SK-N-SH (cell line): Measurements from ENCODE around the gene GLIS2. TPM values are rescaled to one million over a fixed set of nuclear protein-coding genes. Genes with fewer than 3 reads are reported as not detected.

ENCODE experiments used
- CTCF ChIA-PET: fragments of 300-600, 350-600 bp; formaldehyde crosslinking; extraction: SDS; loops from one replicate; lab custom pipeline; 2021; lab: Yijun Ruan, JAX
- POLR2A ChIA-PET: fragments of 350-600 bp; sonication (Branson Sonifier 250); formaldehyde crosslinking; extraction: SDS; loops from one replicate; lab custom pipeline; 2020; ENCODE audit warnings: antibody characterized with exemption, inconsistent platforms; lab: Yijun Ruan, JAX
- DNase-seq: peaks from one replicate; pipeline ENCODE4 v3.0.0; 2012
- H2AFZ ChIP-seq: fragments of 200-600 bp; sonication (generic); 2 replicates; pipeline ENCODE4 v1.8.1; 2016; ENCODE audit warnings: antibody characterized with exemption, mild to moderate bottlenecking, low read depth
- H3F3A ChIP-seq: fragments of 200-600 bp; sonication (generic); replicated peaks from 2 replicates; pipeline ENCODE3; 2016; ENCODE audit warnings: antibody characterized with exemption, mild to moderate bottlenecking; ENCODE audit not compliant: insufficient read depth
- H3K27ac ChIP-seq, 2 experiments: fragments of 200-500 bp in 1 of 2; fragments of 200-600 bp in 1 of 2; sonication (Bioruptor generic) in 1 of 2; sonication (generic), shearing (Covaris generic) in 1 of 2; 2 replicates each; pipeline versions ENCODE4 v1.5.1 to v1.6.1; 2014 to 2016; ENCODE audit warnings: low read depth in 2 of 2, inconsistent platforms in 1 of 2, low read length in 1 of 2, mild to moderate bottlenecking in 1 of 2, mixed read lengths in 1 of 2
- H3K27me3 ChIP-seq: fragments of 200-600 bp; sonication (generic), shearing (Covaris generic); 2 replicates; pipeline ENCODE4 v1.6.1; 2016; ENCODE audit warnings: mixed run types; ENCODE audit not compliant: insufficient read depth
- H3K36me3 ChIP-seq, 2 experiments: fragments of 200-500 bp in 1 of 2; fragments of 200-600 bp in 1 of 2; sonication (Bioruptor generic) in 1 of 2; sonication (generic) in 1 of 2; replicated peaks in 1 of 2; 2 replicates each; pipeline versions ENCODE3 to v1.5.1; 2014 to 2016; ENCODE audit warnings: low read length in 1 of 2, mild to moderate bottlenecking in 1 of 2; ENCODE audit not compliant: insufficient read depth in 2 of 2, control insufficient read depth in 1 of 2
- H3K4me1 ChIP-seq, 2 experiments: fragments of 200-500 bp in 1 of 2; fragments of 200-600 bp in 1 of 2; sonication (Bioruptor generic) in 1 of 2; sonication (generic), shearing (Covaris generic) in 1 of 2; 2 replicates each; pipeline versions ENCODE4 v1.5.1 to v1.6.1; 2014 to 2016; ENCODE audit warnings: low read depth in 1 of 2, low read length in 1 of 2, mixed run types in 1 of 2; ENCODE audit not compliant: insufficient read depth in 2 of 2, control insufficient read depth in 1 of 2
- H3K4me2 ChIP-seq: fragments of 200-600 bp; sonication (generic), shearing (Covaris generic); 2 replicates; pipeline ENCODE4 v1.6.1; 2017; ENCODE audit warnings: mixed run types
- H3K4me3 ChIP-seq, 2 experiments: fragments of 200-500 bp in 1 of 2; fragments of 200-600 bp in 1 of 2; sonication (Bioruptor generic) in 1 of 2; sonication (generic), shearing (Covaris generic) in 1 of 2; 2 replicates each; pipeline versions ENCODE4 v1.5.1 to v1.8.1; 2014 to 2016; ENCODE audit warnings: low read depth in 2 of 2, inconsistent platforms in 1 of 2, low read length in 1 of 2, mild to moderate bottlenecking in 1 of 2, mixed read lengths in 1 of 2, moderate library complexity in 1 of 2
- H3K79me2 ChIP-seq: fragments of 200-600 bp; sonication (generic); 2 replicates; pipeline ENCODE4 v1.8.1; 2017; ENCODE audit warnings: mild to moderate bottlenecking; ENCODE audit not compliant: insufficient read depth
- H3K9ac ChIP-seq: fragments of 200-600 bp; sonication (generic); 2 replicates; pipeline ENCODE4 v1.6.1; 2017; ENCODE audit warnings: mixed run types
- H3K9me2 ChIP-seq: fragments of 200-600 bp; sonication (generic); 2 replicates; pipeline ENCODE4 v1.6.1; 2017; ENCODE audit warnings: mixed run types
- H3K9me3 ChIP-seq: fragments of 200-600 bp; sonication (generic); 2 replicates; pipeline ENCODE4 v1.6.1; 2017; ENCODE audit warnings: mixed run types, mild to moderate bottlenecking, moderate library complexity
- H4K20me1 ChIP-seq: fragments of 200-600 bp; sonication (generic); 2 replicates; pipeline ENCODE4 v1.6.1; 2017; ENCODE audit warnings: mild to moderate bottlenecking, mixed run types; ENCODE audit not compliant: insufficient read depth
- EZH2phosphoT487 ChIP-seq: fragments of 200-600 bp; sonication (generic); IDR thresholded peaks from 2 replicates; pipeline ENCODE4 v1.6.1; 2017; ENCODE audit warnings: low read depth, mixed run types, mild to moderate bottlenecking, antibody characterized with exemption, moderate library complexity, borderline replicate concordance
- FOSL2 ChIP-seq: IDR thresholded peaks from 2 replicates; pipeline ENCODE4 v1.4.0; 2012; ENCODE audit warnings: low read depth, mild to moderate bottlenecking, moderate library complexity, borderline replicate concordance
- PBX3 ChIP-seq: IDR thresholded peaks from 2 replicates; pipeline ENCODE4; 2012
- USF1 ChIP-seq: IDR thresholded peaks from 2 replicates; pipeline ENCODE4 v1.4.0; 2012; ENCODE audit warnings: low read depth, borderline replicate concordance
- ZBTB33 ChIP-seq: IDR thresholded peaks from 2 replicates; pipeline ENCODE4 v1.4.0; 2012; ENCODE audit warnings: low read depth, borderline replicate concordance
- WGBS: methylation state at CpG from one replicate; pipeline ENCODE4 v1.1.6; 2017; ENCODE audit warnings: low lambda C conversion rate; 5-methylcytosine and 5-hydroxymethylcytosine counted together
- polyA plus RNA-seq, 3 experiments: library from polyadenylated mRNA; depleted of rRNA; stranded (reverse); fragments of >200 nt; gene quantifications; 2 replicates each; pipeline ENCODE4 v1.2.3, GENCODE V29; 2012
- TF ChIP-seq, protein P1 (sequence below): IDR thresholded peaks from 2 replicates; pipeline ENCODE4 v1.4.0; 2012; ENCODE audit warnings: low read depth
- TF ChIP-seq, protein P2 (sequence below): fragments of 200-600 bp; sonication (generic); IDR thresholded peaks from 2 replicates; pipeline ENCODE4 v1.6.1; 2017; ENCODE audit warnings: antibody characterized with exemption, mild to moderate bottlenecking, moderate library complexity

The GLIS2 gene
- polyA plus RNA-seq, 1 of the 3 experiments (the other 2 are of a cell fraction), result 6.5 TPM

DNA sequence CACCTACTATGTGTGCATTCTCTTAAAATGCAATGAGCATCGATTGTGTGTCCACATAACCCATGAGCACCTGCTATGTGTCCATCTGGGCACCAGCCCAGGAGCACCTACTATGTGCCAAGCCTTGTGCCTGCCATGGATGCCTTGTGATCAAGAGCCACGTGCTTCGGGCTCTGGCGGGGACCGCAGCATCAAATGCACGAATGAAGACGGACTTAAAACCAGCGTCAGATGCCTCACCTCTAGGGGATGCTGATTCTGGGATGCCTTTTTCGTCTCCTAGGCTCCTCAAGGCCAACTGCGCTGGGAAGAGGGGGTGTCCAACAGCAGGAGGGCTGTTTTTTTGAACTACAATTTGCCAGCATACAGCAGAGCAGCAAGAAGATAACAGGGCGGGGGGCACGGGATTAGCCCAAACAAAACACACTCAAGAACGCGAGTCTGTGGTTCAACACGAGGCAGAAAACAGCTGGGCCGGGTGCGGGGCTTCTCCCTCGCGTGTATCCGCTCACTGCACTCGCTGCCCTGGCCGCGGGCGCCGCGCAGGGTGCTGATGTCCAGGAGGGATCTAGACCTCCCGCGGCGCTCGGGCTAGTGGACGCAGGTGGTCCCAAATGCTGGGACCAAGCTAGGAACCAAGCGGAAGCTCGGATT, 1.2 kb upstream of the GLIS2 start:
- peaks cover 5% of the 10 kb centered on the region for H3F3A ChIP-seq
- WGBS, result 12% methylated on average over 16 of the region's 33 CpGs
- H2AFZ ChIP-seq, result peak overlapping the region; percentile 72
- ChIA-PET POLR2A (interaction anchor here (0.6 to 2.0 kb wide), 4 partner anchors 8 to 56 kb away, joined by 4 to 5 read pairs (median 4); no protein-coding TSS in a partner anchor), CTCF (interaction anchor here (1.0 to 2.9 kb wide), 6 partner anchors 8 to 61 kb away, joined by 3 to 14 read pairs (median 8); no protein-coding TSS in a partner anchor)
- peaks cover 39% of the 10 kb centered on the region for H3K79me2 ChIP-seq
- peaks cover 13 to 35% of the 10 kb centered on the region in 2 experiments; a peak in 1 of 4 replicates for H3K4me1 ChIP-seq
- no peaks in the 10 kb centered on the region for H3K9me2 ChIP-seq
- H4K20me1 ChIP-seq, result peaks cover 33% of the 10 kb centered on the region
- peak overlapping the region; percentile 74 to 84 for H3K27ac ChIP-seq
- peak overlapping the region; percentile 57 to 76 for H3K4me3 ChIP-seq
- H3K9me3 ChIP-seq, result no peaks in the 10 kb centered on the region
- no peaks in the 10 kb centered on the region for H3K36me3 ChIP-seq
- H3K27me3 ChIP-seq, result no peaks in the 10 kb centered on the region
- no peak for TF ChIP-seq PBX3
- TF ChIP-seq USF1, result peak; percentile 12; the same call in 1 of the 2 replicates
- TF ChIP-seq, protein P1, sequence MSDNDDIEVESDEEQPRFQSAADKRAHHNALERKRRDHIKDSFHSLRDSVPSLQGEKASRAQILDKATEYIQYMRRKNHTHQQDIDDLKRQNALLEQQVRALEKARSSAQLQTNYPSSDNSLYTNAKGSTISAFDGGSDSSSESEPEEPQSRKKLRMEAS, result peak; percentile 88
- TF ChIP-seq FOSL2, result no peak
- TF ChIP-seq ZBTB33, result no peak
- TF ChIP-seq EZH2phosphoT487, result no peak
- TF ChIP-seq, protein P2, sequence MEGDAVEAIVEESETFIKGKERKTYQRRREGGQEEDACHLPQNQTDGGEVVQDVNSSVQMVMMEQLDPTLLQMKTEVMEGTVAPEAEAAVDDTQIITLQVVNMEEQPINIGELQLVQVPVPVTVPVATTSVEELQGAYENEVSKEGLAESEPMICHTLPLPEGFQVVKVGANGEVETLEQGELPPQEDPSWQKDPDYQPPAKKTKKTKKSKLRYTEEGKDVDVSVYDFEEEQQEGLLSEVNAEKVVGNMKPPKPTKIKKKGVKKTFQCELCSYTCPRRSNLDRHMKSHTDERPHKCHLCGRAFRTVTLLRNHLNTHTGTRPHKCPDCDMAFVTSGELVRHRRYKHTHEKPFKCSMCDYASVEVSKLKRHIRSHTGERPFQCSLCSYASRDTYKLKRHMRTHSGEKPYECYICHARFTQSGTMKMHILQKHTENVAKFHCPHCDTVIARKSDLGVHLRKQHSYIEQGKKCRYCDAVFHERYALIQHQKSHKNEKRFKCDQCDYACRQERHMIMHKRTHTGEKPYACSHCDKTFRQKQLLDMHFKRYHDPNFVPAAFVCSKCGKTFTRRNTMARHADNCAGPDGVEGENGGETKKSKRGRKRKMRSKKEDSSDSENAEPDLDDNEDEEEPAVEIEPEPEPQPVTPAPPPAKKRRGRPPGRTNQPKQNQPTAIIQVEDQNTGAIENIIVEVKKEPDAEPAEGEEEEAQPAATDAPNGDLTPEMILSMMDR, result no peak
- H3K4me2 ChIP-seq, result peak overlapping the region; percentile 95
- DNase-seq, result peak; percentile 68
- peak overlapping the region; percentile 89 for H3K9ac ChIP-seq
